ENCODE results near the gene SAG.

Gene SAG

GRCh38 chr2:233312874-233313273 lies 5.3 kb downstream of the SAG start:
- Histone ChIP-seq H3K9ac (ENCODE audit: low read length) (no peak overlapping the region), H3K23ac (ENCODE audit: low read length) (no peak overlapping the region), H4K91ac (ENCODE audit: low read depth, low read length) (no peak overlapping the region), H3K4ac (ENCODE audit: low read depth, low read length) (no peak overlapping the region), H2BK5ac (ENCODE audit: low read depth, low read length, poor library complexity) (no peak overlapping the region), H3K27ac (ENCODE audit: low read depth, low read length) (no peak overlapping the region), H3K4me3 (ENCODE audit: low read depth, low read length) (no peak overlapping the region), H3K36me3 (ENCODE audit: control insufficient read depth in 1 of 2, insufficient read depth in 2 of 2, low read length in 2 of 2) (no peaks in the 10 kb centered on the region), H2AK5ac (ENCODE audit: low read length) (no peak overlapping the region), H3K27me3 (ENCODE audit: insufficient read depth, low read length) (no peaks in the 10 kb centered on the region), H3K14ac (ENCODE audit: low read length) (no peak overlapping the region), H2BK12ac (ENCODE audit: low read length) (no peak overlapping the region), H3K79me2 (ENCODE audit: control insufficient read depth, insufficient read depth, low read length, poor library complexity) (no peaks in the 10 kb centered on the region), H3K79me1 (ENCODE audit: low read length) (no peaks in the 10 kb centered on the region), H3K4me1 (ENCODE audit: control insufficient read depth in 1 of 2, insufficient read depth in 2 of 2, low read length in 2 of 2) (no peaks in the 10 kb centered on the region), H3K4me2 (ENCODE audit: low read length) (no peak overlapping the region), H2BK120ac (ENCODE audit: insufficient read depth, low read length, poor library complexity) (no peak overlapping the region), H2AFZ (ENCODE audit: insufficient read depth, low read length, poor library complexity) (no peak overlapping the region), H4K8ac (ENCODE audit: low read depth, low read length) (no peak overlapping the region), H4K12ac (ENCODE audit: low read depth, low read length) (no peak overlapping the region), H3K18ac (ENCODE audit: low read length) (no peak overlapping the region), H3K9me3 (ENCODE audit: insufficient read depth, low read depth, low read length) (no peaks in the 10 kb centered on the region)
- no CpG with 5 or more reads among the region's 8 CpGs for WGBS (ENCODE audit: extremely low coverage, insufficient coverage, insufficient read length)
- DNase-seq, result no peak

- Histone ChIP-seq H4K91ac (ENCODE audit: low read depth, low read length) (no peak overlapping the region), H2AK5ac (ENCODE audit: low read length) (no peak overlapping the region), H3K4me3 (ENCODE audit: low read depth, low read length) (no peak overlapping the region), H2BK5ac (ENCODE audit: low read depth, low read length, poor library complexity) (no peak overlapping the region), H2AFZ (ENCODE audit: insufficient read depth, low read length, poor library complexity) (no peak overlapping the region), H3K27me3 (ENCODE audit: insufficient read depth, low read length) (no peaks in the 10 kb centered on the region), H3K23ac (ENCODE audit: low read length) (no peak overlapping the region), H3K79me2 (ENCODE audit: control insufficient read depth, insufficient read depth, low read length, poor library complexity) (no peaks in the 10 kb centered on the region), H3K4ac (ENCODE audit: low read depth, low read length) (no peak overlapping the region), H4K8ac (ENCODE audit: low read depth, low read length) (no peak overlapping the region), H3K4me2 (ENCODE audit: low read length) (no peak overlapping the region), H3K18ac (ENCODE audit: low read length) (no peak overlapping the region), H4K12ac (ENCODE audit: low read depth, low read length) (no peak overlapping the region), H2BK120ac (ENCODE audit: insufficient read depth, low read length, poor library complexity) (no peak overlapping the region), H3K9ac (ENCODE audit: low read length) (no peak overlapping the region), H2BK12ac (ENCODE audit: low read length) (no peak overlapping the region), H3K14ac (ENCODE audit: low read length) (no peak overlapping the region), H3K9me3 (ENCODE audit: insufficient read depth, low read depth, low read length) (no peaks in the 10 kb centered on the region), H3K4me1 (ENCODE audit: control insufficient read depth in 1 of 2, insufficient read depth in 2 of 2, low read length in 2 of 2) (no peaks in the 10 kb centered on the region), H3K36me3 (ENCODE audit: control insufficient read depth in 1 of 2, insufficient read depth in 2 of 2, low read length in 2 of 2) (no peaks in the 10 kb centered on the region), H3K79me1 (ENCODE audit: low read length) (no peaks in the 10 kb centered on the region), H3K27ac (ENCODE audit: low read depth, low read length) (no peak overlapping the region)
- WGBS (ENCODE audit: extremely low coverage, insufficient coverage, insufficient read length), result no CpG with 5 or more reads among the region's 20 CpGs
- no peak for DNase-seq
These were observed 6.7 kb downstream of the SAG start for GRCh38 chr2:233314180-233314925.

GRCh38 chr2:233317196-233317943 lies 9.8 kb downstream of the SAG start:
- H3K4me2 ChIP-seq (ENCODE audit: low read length), result no peak overlapping the region
- no peak overlapping the region for H4K8ac ChIP-seq (ENCODE audit: low read depth, low read length)
- H3K79me2 ChIP-seq (ENCODE audit: control insufficient read depth, insufficient read depth, low read length, poor library complexity), result no peaks in the 10 kb centered on the region
- H3K14ac ChIP-seq (ENCODE audit: low read length), result no peak overlapping the region
- H3K4me1 ChIP-seq (ENCODE audit: control insufficient read depth in 1 of 2, insufficient read depth in 2 of 2, low read length in 2 of 2), result no peaks in the 10 kb centered on the region
- no peak overlapping the region for H4K91ac ChIP-seq (ENCODE audit: low read depth, low read length)
- H3K23ac ChIP-seq (ENCODE audit: low read length), result no peak overlapping the region
- no peak overlapping the region for H3K18ac ChIP-seq (ENCODE audit: low read length)
- H3K79me1 ChIP-seq (ENCODE audit: low read length), result no peaks in the 10 kb centered on the region
- H4K12ac ChIP-seq (ENCODE audit: low read depth, low read length), result no peak overlapping the region
- no peak overlapping the region for H3K4me3 ChIP-seq (ENCODE audit: low read depth, low read length)
- no peaks in the 10 kb centered on the region for H3K9me3 ChIP-seq (ENCODE audit: insufficient read depth, low read depth, low read length)
- H2BK12ac ChIP-seq (ENCODE audit: low read length), result no peak overlapping the region
- H2AFZ ChIP-seq (ENCODE audit: insufficient read depth, low read length, poor library complexity), result no peak overlapping the region
- 100% methylated on average over 1 of the region's 7 CpGs for WGBS (ENCODE audit: extremely low coverage, insufficient coverage, insufficient read length)
- H3K27ac ChIP-seq (ENCODE audit: low read depth, low read length), result no peak overlapping the region
- H2BK5ac ChIP-seq (ENCODE audit: low read depth, low read length, poor library complexity), result no peak overlapping the region
- no peak overlapping the region for H3K9ac ChIP-seq (ENCODE audit: low read length)
- H2AK5ac ChIP-seq (ENCODE audit: low read length), result no peak overlapping the region
- H2BK120ac ChIP-seq (ENCODE audit: insufficient read depth, low read length, poor library complexity), result no peak overlapping the region
- no peak overlapping the region for H3K4ac ChIP-seq (ENCODE audit: low read depth, low read length)
- H3K27me3 ChIP-seq (ENCODE audit: insufficient read depth, low read length), result no peaks in the 10 kb centered on the region
- no peak for DNase-seq
- no peaks in the 10 kb centered on the region for H3K36me3 ChIP-seq (ENCODE audit: control insufficient read depth in 1 of 2, insufficient read depth in 2 of 2, low read length in 2 of 2)

- Histone ChIP-seq H3K79me2 (ENCODE audit: control insufficient read depth, insufficient read depth, low read length, poor library complexity) (no peaks in the 10 kb centered on the region), H2BK5ac (ENCODE audit: low read depth, low read length, poor library complexity) (no peak overlapping the region), H3K79me1 (ENCODE audit: low read length) (no peaks in the 10 kb centered on the region), H4K8ac (ENCODE audit: low read depth, low read length) (no peak overlapping the region), H3K4ac (ENCODE audit: low read depth, low read length) (no peak overlapping the region), H4K91ac (ENCODE audit: low read depth, low read length) (no peak overlapping the region), H3K9me3 (ENCODE audit: insufficient read depth, low read depth, low read length) (no peaks in the 10 kb centered on the region), H3K4me3 (ENCODE audit: low read depth, low read length) (no peak overlapping the region), H2AFZ (ENCODE audit: insufficient read depth, low read length, poor library complexity) (no peak overlapping the region), H3K23ac (ENCODE audit: low read length) (no peak overlapping the region), H2AK5ac (ENCODE audit: low read length) (no peak overlapping the region), H3K4me2 (ENCODE audit: low read length) (no peak overlapping the region), H3K9ac (ENCODE audit: low read length) (no peak overlapping the region), H2BK120ac (ENCODE audit: insufficient read depth, low read length, poor library complexity) (no peak overlapping the region), H3K27me3 (ENCODE audit: insufficient read depth, low read length) (no peaks in the 10 kb centered on the region), H4K12ac (ENCODE audit: low read depth, low read length) (no peak overlapping the region), H2BK12ac (ENCODE audit: low read length) (no peak overlapping the region), H3K18ac (ENCODE audit: low read length) (no peak overlapping the region), H3K4me1 (ENCODE audit: control insufficient read depth in 1 of 2, insufficient read depth in 2 of 2, low read length in 2 of 2) (no peaks in the 10 kb centered on the region), H3K27ac (ENCODE audit: low read depth, low read length) (no peak overlapping the region), H3K36me3 (ENCODE audit: control insufficient read depth in 1 of 2, insufficient read depth in 2 of 2, low read length in 2 of 2) (no peaks in the 10 kb centered on the region), H3K14ac (ENCODE audit: low read length) (no peak overlapping the region)
- DNase-seq, result no peak
- no CpG with 5 or more reads among the region's 5 CpGs for WGBS (ENCODE audit: extremely low coverage, insufficient coverage, insufficient read length)
These were observed 11.6 kb downstream of the SAG start for GRCh38 chr2:233319256-233319655.
